Measurements from ENCODE around the gene EIF3I. TPM values are rescaled to one million over a fixed set of nuclear protein-coding genes. Genes with fewer than 3 reads are reported as not detected.

EIF3I gene
- total and polyA plus RNA-seq, 2 of the 13 experiments (the other 11 are each of a cell fraction or from before 2014, with no cell fraction given) = 210 to 223 TPM

DNA sequence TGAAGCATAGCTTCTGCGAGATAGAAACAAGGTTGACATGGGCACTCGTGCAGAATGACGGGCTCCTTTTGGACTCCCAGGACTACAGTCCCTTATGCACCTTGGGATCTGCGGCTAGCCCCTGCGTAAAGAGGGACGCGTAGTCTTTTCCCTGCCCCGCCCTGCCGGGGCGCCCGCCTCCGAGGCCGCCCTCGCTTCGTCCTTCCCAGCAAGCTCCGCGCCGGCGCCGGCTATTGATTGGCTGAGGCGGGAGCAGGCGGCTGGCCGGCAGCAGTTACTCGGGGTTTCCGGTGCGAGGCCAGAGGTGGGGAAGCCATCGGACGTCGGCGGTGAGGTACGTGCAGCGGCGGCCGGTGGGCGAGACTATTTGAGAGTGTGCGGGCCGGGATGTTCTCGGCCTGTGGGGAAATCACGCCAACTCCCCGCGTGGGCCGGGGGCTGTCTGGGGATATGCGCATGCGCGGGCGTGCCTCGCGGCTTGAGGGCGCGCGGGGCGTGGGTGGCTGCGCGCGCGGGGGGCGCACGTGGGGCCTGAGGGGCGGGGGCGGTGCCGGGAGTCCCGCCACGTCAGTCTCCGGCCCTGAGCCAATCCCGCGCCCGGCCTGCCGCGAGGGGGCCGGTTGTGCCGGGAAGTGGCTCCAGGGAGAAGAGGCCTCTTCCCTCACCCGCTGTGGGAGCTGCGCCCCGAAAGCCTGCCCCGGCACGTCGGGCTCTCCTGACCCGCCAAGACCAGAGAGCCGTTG is 42.6 kb upstream of the EIF3I start, which contains the start of gene TXLNA (continued):
- peak; percentile 95 for TF ChIP-seq KDM5B (CRISPR knock-in tag; IDR thresholded peaks at IDR 0.05; ENCODE audit: borderline replicate concordance)
- TF ChIP-seq, protein P1, sequence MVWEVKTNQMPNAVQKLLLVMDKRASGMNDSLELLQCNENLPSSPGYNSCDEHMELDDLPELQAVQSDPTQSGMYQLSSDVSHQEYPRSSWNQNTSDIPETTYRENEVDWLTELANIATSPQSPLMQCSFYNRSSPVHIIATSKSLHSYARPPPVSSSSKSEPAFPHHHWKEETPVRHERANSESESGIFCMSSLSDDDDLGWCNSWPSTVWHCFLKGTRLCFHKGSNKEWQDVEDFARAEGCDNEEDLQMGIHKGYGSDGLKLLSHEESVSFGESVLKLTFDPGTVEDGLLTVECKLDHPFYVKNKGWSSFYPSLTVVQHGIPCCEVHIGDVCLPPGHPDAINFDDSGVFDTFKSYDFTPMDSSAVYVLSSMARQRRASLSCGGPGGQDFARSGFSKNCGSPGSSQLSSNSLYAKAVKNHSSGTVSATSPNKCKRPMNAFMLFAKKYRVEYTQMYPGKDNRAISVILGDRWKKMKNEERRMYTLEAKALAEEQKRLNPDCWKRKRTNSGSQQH (CRISPR knock-in tag; IDR thresholded peaks at IDR 0.05; ENCODE audit: low read depth) = no peak
- no peak for TF ChIP-seq ZFP62 (CRISPR knock-in tag; IDR thresholded peaks at IDR 0.05)
- no peak for TF ChIP-seq ZKSCAN1 (IDR thresholded peaks at IDR 0.05; ENCODE audit: low read length)
- peak; percentile 51; the same call in 1 of the 2 replicates for TF ChIP-seq ZBTB20 (CRISPR knock-in tag; IDR thresholded peaks at IDR 0.05; ENCODE audit: borderline replicate concordance, low read depth)
- TF ChIP-seq RARG (CRISPR knock-in tag; IDR thresholded peaks at IDR 0.05; ENCODE audit: low read depth) = 0 out of 2 replicates have a peak, but pooled peaks have one; percentile 51
- TF ChIP-seq AKAP8 (CRISPR knock-in tag; IDR thresholded peaks at IDR 0.05) = peak; percentile 79
- no peak for TF ChIP-seq CCAR2 (optimal IDR thresholded peaks at IDR 0.05; ENCODE audit: low read depth, low read length)
- TF ChIP-seq, protein P2, sequence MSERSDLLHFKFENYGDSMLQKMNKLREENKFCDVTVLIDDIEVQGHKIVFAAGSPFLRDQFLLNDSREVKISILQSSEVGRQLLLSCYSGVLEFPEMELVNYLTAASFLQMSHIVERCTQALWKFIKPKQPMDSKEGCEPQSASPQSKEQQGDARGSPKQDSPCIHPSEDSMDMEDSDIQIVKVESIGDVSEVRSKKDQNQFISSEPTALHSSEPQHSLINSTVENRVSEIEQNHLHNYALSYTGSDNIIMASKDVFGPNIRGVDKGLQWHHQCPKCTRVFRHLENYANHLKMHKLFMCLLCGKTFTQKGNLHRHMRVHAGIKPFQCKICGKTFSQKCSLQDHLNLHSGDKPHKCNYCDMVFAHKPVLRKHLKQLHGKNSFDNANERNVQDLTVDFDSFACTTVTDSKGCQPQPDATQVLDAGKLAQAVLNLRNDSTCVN (CRISPR knock-in tag; IDR thresholded peaks at IDR 0.05; ENCODE audit: borderline replicate concordance) = no peak; the same call in 1 of the 2 replicates
- TF ChIP-seq TBX2 (CRISPR knock-in tag; IDR thresholded peaks at IDR 0.05; ENCODE audit: borderline replicate concordance) = peak; percentile 88
- peak; percentile 82; the same call in 1 of the 2 replicates for TF ChIP-seq CSRNP2 (CRISPR knock-in tag; conservative IDR thresholded peaks at IDR 0.05; ENCODE audit: low read depth)
- peak; percentile 57 for TF ChIP-seq ZNF792 (CRISPR knock-in tag; IDR thresholded peaks at IDR 0.05)
- peak; percentile 67; the same call in 1 of the 2 replicates for TF ChIP-seq ZNF773 (CRISPR knock-in tag; IDR thresholded peaks at IDR 0.05; ENCODE audit: borderline replicate concordance)
- no peak for TF ChIP-seq SOX6 (IDR thresholded peaks at IDR 0.05)
- peak; percentile 57 for TF ChIP-seq SOX6 (CRISPR knock-in tag; IDR thresholded peaks at IDR 0.05)
- TF ChIP-seq ATF7 (IDR thresholded peaks at IDR 0.05) = no peak
- TF ChIP-seq ATF7 (CRISPR knock-in tag; IDR thresholded peaks at IDR 0.05) = no peak
- no peak for TF ChIP-seq ZBTB46 (CRISPR knock-in tag; IDR thresholded peaks at IDR 0.05; ENCODE audit: borderline replicate concordance)
- TF ChIP-seq ZNF276 (CRISPR knock-in tag; IDR thresholded peaks at IDR 0.05; ENCODE audit: low read depth) = no peak
- no peak for TF ChIP-seq U2AF1 (optimal IDR thresholded peaks at IDR 0.05; ENCODE audit: low read depth, low read length)

Measured in HepG2 (cell line).